ENCODE results near the gene NHSL1. TPM values are rescaled to one million over a fixed set of nuclear protein-coding genes. Genes with fewer than 3 reads are reported as not detected.

Gene NHSL1
- total RNA-seq, 2 donors from 2014 or later = 13.3 to 15.5 TPM

DNA sequence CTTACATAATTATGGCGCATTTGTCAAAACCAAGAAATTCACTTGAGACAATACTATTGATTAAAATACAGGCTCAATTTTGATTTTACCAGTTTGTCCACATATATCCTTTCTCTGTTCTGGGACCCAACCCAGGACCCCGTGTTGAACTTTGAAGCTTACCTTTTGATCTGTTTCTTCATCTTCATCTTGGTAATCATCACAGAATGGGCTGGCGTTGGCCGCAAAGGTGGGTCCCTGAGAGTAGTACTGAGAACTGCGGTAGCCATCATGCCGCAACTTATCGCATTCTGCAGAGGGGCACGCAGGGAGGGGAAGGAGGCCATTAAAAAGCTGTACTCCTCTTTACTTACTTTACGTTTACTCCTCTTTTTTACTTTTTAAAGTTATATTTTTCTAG, 26.1 kb downstream of the NHSL1 start:
- intact Hi-C loops (cut with DNase I) = no loop called here
- DNase-seq (ENCODE audit: low spot score) = no peak

DNA sequence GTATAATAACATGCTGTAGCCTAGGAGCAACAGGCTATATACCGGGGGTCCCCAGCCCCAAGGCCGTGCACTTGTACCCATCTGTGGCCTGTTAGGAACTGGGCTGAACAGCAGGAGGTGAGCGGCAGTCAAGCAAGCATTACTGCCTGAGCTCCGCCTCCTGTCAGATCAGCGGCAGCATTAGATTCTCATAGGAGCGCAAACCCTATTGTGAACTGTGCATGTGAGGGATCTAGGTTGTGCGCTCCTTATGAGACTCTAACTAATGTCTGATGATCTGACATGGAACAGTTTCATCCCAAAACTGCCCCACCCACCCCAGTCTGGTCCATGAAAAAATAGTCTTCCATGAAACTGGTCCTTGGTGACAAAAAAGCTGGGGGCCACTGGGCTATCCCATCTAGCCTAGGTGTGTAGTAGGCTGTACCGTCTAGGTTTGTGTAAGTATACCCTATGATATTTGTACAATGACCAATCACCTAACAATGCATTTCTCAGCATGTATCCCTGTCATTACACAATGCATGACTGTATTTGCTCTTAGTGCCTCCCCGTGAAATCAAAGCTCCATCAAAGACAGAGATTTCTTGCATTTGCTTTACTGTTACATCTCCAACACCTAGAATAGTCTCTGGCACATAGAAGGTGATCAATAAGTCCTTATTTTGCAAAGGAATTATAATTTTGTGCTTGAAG, 30.8 kb downstream of the NHSL1 start:
- intact Hi-C loops (cut with DNase I) = no loop called here
- no peak for DNase-seq (ENCODE audit: low spot score)

DNA sequence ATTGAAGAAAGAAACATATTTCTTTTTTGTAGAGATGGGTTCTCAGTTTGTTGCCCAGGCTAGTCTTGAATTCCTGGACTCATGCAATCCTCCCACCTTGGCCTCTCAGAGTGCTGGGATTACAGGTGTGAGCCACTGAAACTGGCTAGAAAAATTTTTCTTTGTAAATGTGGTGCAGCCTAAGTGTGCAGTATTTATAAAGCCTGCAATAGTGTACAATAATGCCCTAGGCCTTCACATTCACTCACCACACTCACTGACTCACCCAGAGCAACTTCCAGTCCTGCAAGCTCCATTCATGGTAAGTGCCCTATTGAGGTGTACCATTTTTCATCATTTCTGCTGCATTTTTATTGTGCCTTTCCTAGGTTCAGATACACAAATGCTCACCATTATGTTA, 31.4 kb downstream of the NHSL1 start:
- DNase-seq (ENCODE audit: low spot score) = no peak
- intact Hi-C loops (cut with DNase I) = no loop called here

DNA sequence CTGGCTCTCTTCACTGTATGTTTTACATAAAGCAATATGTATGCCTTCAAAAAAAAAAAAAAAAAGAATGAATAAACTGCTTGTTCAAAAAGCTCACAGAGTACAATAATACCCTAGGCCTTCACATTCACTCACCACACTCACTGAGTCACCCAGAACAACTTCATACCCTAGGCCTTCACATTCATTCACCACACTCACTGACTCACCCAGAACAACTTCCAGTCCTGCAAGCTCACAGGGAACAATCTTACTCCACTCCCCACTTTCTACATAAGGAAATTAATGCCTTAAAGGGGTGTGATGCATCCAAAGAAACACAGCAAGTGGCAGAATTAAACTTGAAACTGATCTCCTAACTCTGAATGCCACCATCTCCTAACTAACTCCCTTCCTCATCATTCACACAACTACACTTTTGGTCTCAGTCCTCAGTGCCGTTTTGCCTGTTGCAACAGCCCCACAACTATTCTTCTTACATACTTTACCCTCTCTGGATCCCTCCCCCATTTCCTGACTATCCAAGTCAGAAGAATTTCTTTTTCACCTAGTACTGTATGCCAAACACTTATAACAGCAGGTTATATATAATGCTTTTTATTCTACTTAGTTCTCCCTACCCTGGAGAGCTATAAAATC, 34.2 kb downstream of the NHSL1 start:
- DNase-seq (ENCODE audit: low spot score) = no peak
- intact Hi-C loops (cut with DNase I) = no loop called here

DNA sequence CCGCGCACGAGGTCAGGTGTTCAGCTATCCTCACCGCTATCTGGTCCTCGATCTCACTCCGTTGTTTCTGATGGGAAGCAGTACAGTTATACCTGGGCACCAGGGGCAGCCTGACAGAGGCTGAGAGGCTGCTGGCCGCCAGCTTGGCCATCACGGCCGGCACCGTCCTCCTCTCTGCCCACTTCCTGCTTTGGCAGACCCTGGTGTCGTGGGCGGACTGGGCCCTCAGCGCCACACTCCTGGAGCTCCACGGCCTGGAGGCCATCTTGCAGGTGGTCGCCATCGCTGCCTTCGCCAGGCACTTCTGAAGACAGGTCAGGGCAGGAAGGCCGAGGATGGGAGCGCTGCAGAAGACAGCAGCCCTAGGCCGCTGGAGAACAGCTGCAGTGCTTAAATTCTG, 35.2 kb downstream of the NHSL1 start:
- intact Hi-C loops (cut with DNase I) = no loop called here
- DNase-seq (ENCODE audit: low spot score) = no peak

DNA sequence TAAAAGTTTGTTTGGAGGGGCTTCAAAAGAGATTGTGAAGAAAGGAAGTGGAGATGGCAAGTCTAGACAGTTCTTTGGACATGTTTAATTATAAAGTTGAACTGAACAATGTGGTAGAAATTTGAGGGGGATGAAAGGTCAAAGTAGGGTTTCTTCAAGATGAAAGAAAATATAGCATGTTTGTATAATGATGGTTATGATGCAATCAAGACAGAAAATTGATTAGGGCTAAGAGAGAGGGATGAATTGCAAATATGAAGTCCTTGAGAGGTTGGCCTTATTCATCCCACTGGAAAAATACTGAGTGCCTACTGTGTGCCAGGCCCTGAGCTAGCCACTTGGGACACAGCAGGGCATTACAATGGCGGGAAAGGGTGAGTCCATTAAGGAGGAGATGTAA, 37.6 kb downstream of the NHSL1 start:
- no peak for DNase-seq (ENCODE audit: low spot score)
- intact Hi-C loops (cut with DNase I) = no loop called here

DNA sequence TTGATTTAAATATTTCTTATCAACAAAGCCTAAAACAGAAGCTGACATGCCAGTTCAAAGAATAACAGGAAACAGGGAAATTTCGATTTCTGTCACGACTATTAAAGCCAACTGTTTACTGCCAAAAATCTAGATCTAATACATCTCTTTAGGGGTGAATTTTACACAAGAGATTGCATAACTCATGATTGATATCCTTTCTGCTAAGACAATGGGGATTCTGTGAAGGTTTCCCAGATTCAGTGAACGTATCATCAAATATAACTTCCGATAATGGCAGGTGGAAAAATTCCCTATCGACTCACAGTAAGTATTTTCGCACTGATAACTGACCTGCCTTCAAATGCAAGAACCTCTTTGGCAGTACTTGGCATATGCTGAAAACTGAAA, 42.9 kb downstream of the NHSL1 start:
- intact Hi-C loops (cut with DNase I) = no loop called here
- no peak for DNase-seq (ENCODE audit: low spot score)

DNA sequence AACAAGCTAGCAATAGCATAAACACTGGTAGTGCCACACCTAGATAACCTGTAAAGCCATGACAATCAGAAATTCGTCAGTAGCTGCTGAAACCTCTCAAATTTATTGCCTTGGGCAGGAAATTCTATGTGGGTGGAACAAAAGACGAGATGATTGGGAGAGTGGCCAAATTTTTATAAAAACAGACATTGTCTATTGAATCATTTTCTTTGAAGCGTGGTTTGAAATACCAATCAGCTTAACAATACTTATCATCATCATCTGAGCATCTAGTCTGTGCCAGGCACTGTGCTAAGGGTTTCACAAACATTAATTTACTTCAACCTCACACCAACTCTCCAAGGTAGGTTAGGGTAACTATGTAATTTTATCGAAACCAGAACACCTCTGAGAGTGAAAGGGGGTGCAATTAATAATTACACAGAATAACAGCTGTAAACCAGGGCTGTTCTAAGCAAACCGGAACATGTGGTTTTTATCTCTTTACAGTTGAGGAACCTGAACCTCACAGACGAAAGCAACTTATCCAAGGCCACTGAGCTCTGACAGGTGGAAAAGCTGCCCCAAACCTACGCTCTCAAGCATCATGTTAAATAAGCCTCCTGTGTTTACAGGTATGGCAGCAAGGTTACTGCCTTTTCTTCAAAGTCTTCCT, 43.4 kb downstream of the NHSL1 start:
- intact Hi-C loops (cut with DNase I) = no loop called here

DNA sequence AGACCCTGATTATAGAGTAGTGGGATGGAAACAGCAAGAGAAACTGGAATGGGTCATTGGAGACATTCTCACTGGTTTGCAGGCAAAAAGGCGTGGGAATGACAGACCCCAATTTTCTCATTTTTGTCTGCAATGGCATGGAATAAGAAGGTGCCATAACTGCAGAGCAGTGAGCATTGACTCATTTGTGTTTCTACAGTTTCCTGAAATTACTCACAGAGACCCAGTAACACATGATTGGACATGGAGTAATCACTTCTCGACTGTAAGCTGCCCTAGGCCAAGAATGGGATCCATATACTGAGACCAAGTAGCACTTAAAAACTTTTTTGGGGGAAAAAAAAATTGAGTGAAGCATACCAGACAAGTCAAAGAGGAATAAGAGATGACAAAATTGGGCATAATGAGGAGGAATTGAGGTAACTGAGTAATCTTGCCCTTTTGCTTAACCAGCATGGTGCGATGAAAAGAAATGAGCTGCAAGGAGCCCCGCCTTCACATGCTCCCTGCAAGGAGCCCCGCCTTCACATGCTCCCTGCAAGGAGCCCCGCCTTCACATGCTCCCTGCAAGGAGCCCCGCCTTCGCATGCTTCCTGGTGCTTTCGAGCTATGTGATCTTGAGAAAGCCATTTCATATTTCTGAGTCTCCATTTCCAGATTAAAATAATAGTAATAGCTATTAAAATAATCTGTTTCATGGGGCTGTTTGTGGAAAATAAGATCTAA, 44.1 kb downstream of the NHSL1 start:
- no peak for DNase-seq (ENCODE audit: low spot score)
- intact Hi-C loops (cut with DNase I) = no loop called here

More for the DNA sequence above, 43.4 kb downstream of the NHSL1 start:
- DNase-seq (ENCODE audit: low spot score) = no peak

DNA sequence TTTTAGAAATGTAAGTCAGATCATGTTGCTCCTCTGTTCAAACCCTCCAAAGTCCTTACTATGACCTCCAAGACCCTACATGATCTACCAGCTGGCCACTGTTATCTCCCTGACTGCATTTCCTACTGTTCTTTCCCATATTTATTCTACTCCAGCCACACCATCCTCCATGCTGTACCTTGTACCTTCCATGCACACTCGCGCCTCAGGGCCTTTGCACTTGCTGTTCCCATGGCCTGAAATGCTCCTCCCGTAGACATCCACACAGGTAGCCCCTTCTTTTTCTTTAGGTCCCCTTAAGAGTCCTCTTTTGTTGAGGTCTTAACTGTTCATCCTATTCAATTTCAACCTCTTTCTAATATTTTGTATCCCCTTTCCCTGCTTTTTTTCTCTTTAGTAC, 48.3 kb downstream of the NHSL1 start:
- DNase-seq (ENCODE audit: low spot score) = no peak
- intact Hi-C loops (cut with DNase I) = no loop called here

DNA sequence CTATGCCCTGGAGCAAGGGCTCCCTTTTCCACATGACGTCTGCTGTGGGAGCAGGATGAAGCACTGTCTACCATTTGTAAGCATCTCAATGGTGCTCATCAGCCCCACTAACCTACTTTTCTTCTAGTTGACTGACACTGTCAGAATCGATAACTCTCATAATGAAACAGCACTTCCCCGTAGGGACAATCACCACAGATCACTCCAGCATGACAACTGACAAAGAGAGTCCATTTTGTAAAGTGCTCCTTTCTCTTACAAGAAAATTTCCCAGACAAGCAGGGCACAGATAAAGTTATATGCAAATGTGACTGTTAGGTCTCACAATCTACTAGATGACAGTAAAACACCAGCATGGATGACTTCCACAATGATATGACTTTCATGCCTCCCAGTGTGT, 48.8 kb downstream of the NHSL1 start:
- intact Hi-C loops (cut with DNase I) = no loop called here

DNA sequence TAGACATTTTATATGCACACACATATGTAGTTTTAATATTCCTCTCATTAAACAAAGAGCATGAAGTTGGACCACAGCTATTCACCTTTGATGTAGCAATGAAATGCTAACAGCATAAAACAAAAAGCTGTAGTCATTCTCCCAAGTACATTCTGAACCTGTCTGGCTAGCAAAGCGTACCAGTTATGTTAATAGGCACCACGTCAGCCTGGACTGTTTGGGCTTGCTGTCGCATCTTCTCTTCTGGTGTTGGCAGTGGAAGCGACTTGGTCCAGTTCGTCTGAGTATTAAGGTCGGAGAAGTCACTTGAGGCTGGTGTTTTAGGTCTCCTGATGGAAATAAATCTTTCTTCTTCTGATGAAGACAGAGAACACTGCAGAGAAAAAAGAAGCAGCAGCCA, 52.5 kb downstream of the NHSL1 start:
- intact Hi-C loops (cut with DNase I) = no loop called here
- no peak for DNase-seq (ENCODE audit: low spot score)

More for the DNA sequence above, 48.8 kb downstream of the NHSL1 start:
- DNase-seq (ENCODE audit: low spot score) = no peak

DNA sequence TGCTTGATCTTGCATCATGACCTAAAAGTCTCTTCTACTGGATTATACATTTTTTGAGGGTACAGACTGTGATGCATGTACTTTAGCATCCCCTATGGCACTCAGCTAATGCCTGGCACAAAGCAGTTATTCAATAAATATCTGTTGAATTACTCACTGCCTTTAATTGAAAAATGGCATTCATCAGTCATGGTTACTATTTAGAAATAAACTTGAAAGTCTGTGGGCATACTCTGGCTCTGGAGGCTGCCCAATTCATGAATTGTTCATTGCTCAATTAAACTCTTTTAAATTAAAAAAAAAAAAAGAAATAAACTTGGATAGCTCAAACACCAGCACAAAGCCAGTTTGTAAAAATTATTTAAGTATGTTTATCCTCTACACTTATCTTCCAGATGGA, 55.3 kb downstream of the NHSL1 start:
- no peak for DNase-seq (ENCODE audit: low spot score)
- intact Hi-C loops (cut with DNase I) = no loop called here

DNA sequence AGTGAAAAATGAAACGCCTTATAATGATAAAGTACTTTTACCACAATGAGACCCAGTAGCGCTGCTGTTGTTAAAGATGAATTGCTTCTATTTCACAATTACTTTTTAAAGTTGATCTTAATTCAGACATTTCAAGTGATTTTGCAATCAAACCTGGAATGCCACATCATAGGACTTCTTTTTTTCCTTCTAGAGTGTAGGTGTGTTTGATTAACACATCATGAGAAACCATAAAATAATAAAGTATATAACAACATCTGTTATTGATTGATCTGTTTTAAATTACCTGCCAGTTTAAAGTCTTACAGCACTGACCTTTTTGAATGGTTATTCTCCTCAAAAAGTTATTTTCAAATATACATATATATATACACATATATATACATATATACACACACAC, 56.6 kb downstream of the NHSL1 start:
- intact Hi-C loops (cut with DNase I) = no loop called here
- no peak for DNase-seq (ENCODE audit: low spot score)

DNA sequence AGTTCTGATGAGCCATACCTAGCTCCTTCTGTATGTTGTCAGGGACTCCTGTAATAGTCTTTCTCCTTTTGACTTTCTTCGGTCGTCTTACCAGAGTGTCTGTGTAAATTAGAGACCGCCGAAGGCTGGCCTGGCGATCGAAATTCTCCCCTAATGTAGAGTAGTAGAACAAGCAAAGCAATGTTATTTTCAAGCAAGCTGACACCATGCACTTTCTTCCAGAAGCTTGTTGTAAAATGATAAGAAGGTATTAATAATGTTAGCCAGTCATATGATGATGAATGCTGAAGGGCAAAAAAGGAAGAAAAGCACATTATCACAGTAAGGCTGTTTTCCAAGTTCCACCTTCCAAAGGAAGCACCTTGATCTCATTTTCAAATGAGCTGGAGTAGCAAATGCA, 57.3 kb downstream of the NHSL1 start:
- intact Hi-C loops (cut with DNase I) = no loop called here
- DNase-seq (ENCODE audit: low spot score) = no peak

DNA sequence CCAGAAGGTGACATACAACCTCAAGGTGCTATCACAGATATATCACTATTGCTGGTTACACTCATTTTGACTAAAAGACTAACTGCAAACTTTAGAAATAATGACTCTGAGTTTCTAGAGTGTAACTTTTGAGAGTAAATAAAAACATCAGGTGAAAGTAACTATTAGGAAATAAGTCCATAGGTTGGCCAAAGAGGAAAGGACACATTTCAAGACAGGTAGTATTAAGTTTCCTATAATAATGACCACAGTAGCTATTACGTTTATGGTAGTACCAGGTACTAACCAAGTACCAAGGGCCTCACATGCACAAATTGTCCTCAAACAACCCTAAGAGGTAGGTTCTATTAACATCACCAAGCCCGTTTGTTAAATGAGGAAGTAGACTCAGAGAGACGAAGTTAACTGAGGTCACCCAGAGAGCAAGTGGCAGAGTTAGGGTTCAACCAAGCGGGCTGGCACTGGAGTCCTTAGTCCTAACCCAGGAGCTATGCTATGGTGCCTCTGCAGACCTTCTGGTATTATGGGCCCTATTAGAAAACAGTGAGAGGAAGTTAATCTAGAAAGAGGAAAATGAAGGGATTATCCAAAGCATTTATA, 58.4 kb downstream of the NHSL1 start:
- no peak for DNase-seq (ENCODE audit: low spot score)
- intact Hi-C loops (cut with DNase I) = no loop called here

DNA sequence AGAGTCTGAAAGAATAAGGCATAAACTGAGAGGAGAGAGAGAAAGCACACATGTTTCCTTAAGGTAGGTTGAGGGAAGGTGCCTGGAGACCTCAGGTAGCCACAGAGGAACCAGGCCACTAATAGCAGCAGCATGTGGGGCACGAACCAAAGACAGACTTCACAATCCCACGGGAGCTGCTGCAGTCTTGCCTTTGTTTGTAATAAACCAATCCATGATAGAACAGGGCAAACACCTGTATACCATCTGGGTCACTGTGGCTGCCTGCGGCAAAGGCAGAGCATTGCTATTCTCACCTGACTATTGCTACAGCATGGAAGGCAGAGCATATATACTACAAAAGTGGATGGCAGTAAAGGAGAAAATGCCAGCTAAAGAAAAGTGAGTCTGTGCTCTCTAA, 59.0 kb downstream of the NHSL1 start:
- DNase-seq (ENCODE audit: low spot score) = no peak
- intact Hi-C loops (cut with DNase I) = no loop called here

DNA sequence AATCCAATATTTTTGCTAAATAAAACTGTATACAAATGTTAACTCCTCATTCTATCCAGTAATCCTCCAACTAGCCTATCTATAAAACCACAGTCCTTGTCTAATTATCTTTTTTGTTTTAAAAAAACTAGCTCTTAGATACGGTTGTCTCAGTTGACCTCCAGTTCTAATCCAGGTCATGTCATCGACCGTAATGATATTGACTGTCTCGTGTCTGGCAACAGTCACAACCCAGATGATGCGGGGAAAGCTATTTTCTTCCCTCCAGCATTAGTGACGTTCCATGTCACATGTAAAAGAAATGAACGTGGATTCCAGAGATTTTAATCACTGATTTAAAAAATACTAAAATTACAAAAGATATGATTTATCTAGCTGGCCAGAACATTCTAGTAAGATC, 59.7 kb downstream of the NHSL1 start:
- DNase-seq (ENCODE audit: low spot score) = no peak
- intact Hi-C loops (cut with DNase I) = no loop called here

DNA sequence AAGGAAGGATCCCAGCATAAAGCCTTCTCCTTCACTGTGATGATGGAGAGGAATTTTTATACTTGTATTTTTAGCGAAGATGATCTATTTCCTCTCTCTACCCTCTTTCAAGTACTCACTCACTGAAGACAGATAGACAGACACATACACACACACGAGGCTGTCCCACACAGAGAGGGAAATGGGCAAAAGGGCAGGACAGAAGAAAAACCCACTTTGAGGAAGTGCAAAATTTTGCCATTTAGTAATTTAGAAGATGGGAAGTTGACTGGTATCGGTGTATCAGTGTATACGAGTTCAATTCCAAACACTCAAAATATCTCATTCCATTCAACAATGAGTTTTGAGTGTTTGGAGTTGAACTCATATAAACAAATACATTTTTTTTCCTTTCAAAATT, 64.4 kb downstream of the NHSL1 start:
- intact Hi-C loops (cut with DNase I) = loop anchor here in 1 of 2 donors (5.0 kb wide), 1 partner anchor 152 kb away; no protein-coding TSS in a partner anchor
- DNase-seq (ENCODE audit: low spot score) = no peak

DNA sequence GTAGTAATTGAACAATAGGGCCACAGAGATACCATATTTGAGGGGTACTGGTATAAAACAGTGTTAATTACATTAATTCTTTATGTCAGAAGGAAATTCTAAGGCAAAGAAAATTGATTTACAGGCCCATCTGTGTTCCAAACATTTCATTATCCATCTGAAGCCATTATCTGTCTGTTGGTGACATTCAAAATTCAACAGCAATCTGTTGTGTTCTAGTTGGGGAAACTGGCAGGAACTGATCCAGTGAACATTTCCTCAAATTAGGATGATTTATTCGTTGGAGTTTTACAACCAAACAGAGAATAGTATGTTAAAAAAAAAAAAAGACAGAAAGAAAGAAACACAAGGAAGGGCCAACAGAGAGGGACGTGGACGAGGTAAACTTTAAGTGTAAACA, 65.2 kb downstream of the NHSL1 start:
- intact Hi-C loops (cut with DNase I) = loop anchor here in 1 of 2 donors (5.0 kb wide), 1 partner anchor 153 kb away; no protein-coding TSS in a partner anchor
- DNase-seq (ENCODE audit: low spot score) = no peak
